Thymus (tissue), 11 donors: Measurements from ENCODE around the gene TRIM50. TPM values are rescaled to one million over a fixed set of nuclear protein-coding genes. Genes with fewer than 3 reads are reported as not detected.
"Not testable (repeated sequence)": the region's sequence is repeated elsewhere in the genome, so short reads cannot be mapped to it uniquely, and the experiment has no call there.

Experiments used
- DNase-seq, 9 donors: peaks; one replicate each; pipeline ENCODE4 v3.0.0-alpha.2; 2013; ENCODE audit warnings: low spot score in 9 of 9, low read depth in 6 of 9, missing footprints in 1 of 9
- H3K27ac ChIP-seq, 2 donors: one replicate each; pipeline ENCODE4 v1.5.1; 2013; ENCODE audit warnings: control low read depth in 1 of 2, low read depth in 1 of 2, low read length in 1 of 2, mild to moderate bottlenecking in 1 of 2, moderate library complexity in 1 of 2
- H3K27me3 ChIP-seq, 2 donors: one replicate each; pipeline ENCODE4 v1.5.1; 2013; ENCODE audit warnings: low read length in 1 of 2; ENCODE audit not compliant: control insufficient read depth in 2 of 2, insufficient read depth in 1 of 2
- H3K36me3 ChIP-seq, 2 donors: one replicate each; pipeline ENCODE4 v1.5.1; 2013; ENCODE audit warnings: low read length in 1 of 2, mild to moderate bottlenecking in 1 of 2, moderate library complexity in 1 of 2; ENCODE audit not compliant: control insufficient read depth in 2 of 2, insufficient read depth in 2 of 2
- H3K4me1 ChIP-seq, 2 donors: one replicate each; pipeline ENCODE4 v1.5.1; 2013; ENCODE audit warnings: low read length in 2 of 2; ENCODE audit not compliant: control insufficient read depth in 2 of 2, insufficient read depth in 2 of 2
- H3K4me3 ChIP-seq, 2 donors: one replicate each; pipeline ENCODE4 v1.5.1; 2013; ENCODE audit warnings: low read length in 2 of 2, control low read depth in 1 of 2, mild to moderate bottlenecking in 1 of 2
- H3K9me3 ChIP-seq, 2 donors: one replicate each; pipeline ENCODE4 v1.5.1; 2013; ENCODE audit warnings: low read length in 1 of 2, mild to moderate bottlenecking in 1 of 2; ENCODE audit not compliant: control insufficient read depth in 2 of 2, insufficient read depth in 1 of 2
- WGBS: extraction: QIAGEN DNeasy Blood & Tissue Kit; methylation state at CpG from one replicate; pipeline ENCODE4 v1.1.7; 2013; 5-methylcytosine and 5-hydroxymethylcytosine counted together
- polyA plus RNA-seq: library from polyadenylated mRNA; stranded (reverse); fragments of 200-250 nt; gene quantifications from one replicate; pipeline ENCODE4 v1.2.3, GENCODE V29; 2013
- total RNA-seq: library from RNA; stranded (reverse); fragments of 120-200 nt; gene quantifications from one replicate; pipeline ENCODE4 v1.2.4, GENCODE V29; 2013
- donor health status: healthy.

Gene TRIM50
- total and polyA plus RNA-seq, 2 donors, result 0.09 to 0.21 TPM

DNA sequence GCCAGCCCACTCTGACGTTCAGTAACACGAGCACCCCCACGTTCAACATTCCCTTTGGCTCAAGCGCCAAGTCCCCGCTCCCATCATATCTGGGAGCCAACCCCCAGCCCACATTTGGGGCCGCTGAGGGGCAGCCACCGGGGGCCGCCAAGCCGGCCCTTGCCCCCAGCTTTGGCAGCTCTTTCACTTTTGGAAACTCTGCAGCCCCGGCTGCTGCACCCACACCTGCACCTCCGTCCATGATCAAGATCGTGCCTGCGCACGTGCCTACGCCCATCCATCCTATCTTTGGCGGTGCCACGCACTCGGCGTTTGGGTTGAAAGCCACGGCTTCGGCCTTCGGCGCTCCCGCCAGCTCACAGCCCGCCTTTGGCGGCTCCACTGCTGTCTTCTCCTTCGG lies 30.2 kb downstream of the TRIM50 start:
- DNase-seq, H3K27me3 ChIP-seq, H3K4me1 ChIP-seq, H3K27ac ChIP-seq, H3K4me3 ChIP-seq, H3K9me3 ChIP-seq, H3K36me3 ChIP-seq: not testable (repeated sequence)
- WGBS, result 97% methylated on average over 24 of the region's 27 CpGs

DNA sequence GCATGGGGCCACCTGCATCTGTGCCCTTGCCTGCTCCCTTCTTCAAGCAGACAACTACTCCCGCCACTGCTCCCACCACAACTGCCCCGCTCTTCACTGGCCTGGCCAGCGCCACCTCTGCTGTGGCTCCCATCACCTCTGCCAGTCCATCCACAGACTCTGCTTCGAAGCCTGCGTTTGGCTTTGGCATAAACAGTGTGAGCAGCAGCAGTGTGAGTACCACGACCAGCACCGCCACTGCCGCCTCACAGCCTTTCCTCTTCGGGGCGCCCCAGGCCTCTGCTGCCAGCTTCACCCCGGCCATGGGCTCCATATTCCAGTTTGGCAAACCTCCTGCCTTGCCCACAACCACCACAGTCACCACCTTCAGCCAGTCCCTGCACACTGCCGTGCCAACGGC lies 30.6 kb downstream of the TRIM50 start:
- not testable (repeated sequence) for H3K9me3 ChIP-seq, H3K4me3 ChIP-seq, H3K36me3 ChIP-seq, H3K4me1 ChIP-seq, H3K27me3 ChIP-seq, H3K27ac ChIP-seq, DNase-seq
- no CpG with 5 or more reads among the region's 13 CpGs for WGBS

DNA sequence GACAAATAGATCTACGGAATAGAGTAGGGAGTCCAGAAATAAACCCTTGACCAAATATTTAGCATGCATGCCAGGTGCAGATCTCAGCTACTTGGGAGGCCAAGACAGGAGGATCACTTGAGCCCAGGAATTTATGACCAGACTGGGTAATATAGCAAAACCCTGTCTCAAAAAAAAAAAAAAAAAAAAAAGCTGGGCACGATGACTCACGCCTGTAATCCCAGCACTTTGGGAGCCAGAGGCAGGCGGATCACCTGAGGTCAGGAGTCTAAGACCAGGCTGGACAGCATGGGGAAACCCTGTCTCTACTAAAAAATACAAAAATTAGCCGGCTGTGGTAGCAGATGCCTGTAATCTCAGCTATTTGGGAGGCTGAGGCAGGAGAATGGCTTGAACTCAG lies 50.7 kb downstream of the TRIM50 start:
- H3K27me3 ChIP-seq, H3K4me3 ChIP-seq, H3K9me3 ChIP-seq, H3K27ac ChIP-seq, H3K36me3 ChIP-seq, H3K4me1 ChIP-seq, DNase-seq: not testable (repeated sequence)
- WGBS, result 95% methylated on average over 1 of the region's 5 CpGs

DNA sequence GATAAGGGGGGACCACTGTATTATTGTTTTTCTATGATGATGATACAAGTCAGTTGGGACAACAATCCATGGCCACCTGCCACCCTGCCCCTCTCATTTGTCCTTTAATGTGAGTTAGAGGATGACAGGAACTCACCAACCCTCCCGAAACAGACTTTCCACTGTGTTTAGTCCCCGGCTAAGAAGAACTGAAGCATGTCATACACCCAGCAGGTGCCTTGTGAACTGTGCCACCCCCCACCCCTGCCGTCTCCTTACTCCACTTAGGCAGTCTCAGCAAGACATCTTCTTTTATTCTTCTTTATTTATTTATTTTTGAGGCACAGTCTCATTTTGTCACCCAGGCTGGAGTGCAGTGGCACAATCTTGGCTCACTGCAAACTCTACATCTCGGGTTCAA lies 60.1 kb downstream of the TRIM50 start:
- H3K27me3 ChIP-seq, H3K4me3 ChIP-seq, DNase-seq, H3K27ac ChIP-seq, H3K36me3 ChIP-seq, H3K9me3 ChIP-seq, H3K4me1 ChIP-seq: not testable (repeated sequence)
- 97% methylated on average over 3 of the region's 4 CpGs for WGBS

DNA sequence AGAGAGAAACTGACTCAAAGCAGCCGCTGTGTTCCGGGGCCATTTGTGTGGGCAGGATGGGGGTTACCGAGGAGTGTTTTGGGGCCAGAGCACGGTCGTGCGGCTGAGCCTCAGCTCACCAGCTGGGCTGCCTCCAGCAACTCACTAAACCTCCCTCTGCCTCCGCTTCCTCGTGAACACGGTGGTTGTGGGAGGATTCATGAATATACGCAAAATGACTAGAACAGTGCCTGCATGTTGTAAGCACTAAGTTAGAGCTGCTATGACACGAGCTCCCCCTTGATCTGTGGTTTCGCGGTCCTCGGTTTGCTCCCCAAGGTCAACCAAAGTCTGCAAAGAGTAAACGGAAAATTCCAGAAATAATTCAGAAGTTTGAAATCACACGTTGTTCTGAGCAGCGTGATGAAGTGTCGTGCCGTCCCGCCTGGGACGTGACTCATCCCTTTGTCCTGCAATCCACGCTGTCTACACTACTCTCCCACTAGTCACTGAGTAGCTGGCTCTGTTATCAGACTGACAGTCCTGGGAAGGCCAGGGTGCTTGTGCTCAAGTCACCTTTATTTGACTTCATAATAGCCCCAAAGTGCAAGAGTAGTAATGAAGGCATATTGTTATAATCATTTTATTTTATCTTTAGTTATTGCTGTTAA lies 61.0 kb downstream of the TRIM50 start:
- H3K27ac ChIP-seq, H3K4me1 ChIP-seq, H3K4me3 ChIP-seq, H3K9me3 ChIP-seq, H3K27me3 ChIP-seq, DNase-seq, H3K36me3 ChIP-seq: not testable (repeated sequence)
- WGBS, result no CpG with 5 or more reads among the region's 22 CpGs

Other genes starting within 250 kb of the TRIM50 start
- gene SPDYE9, start 242.0 kb downstream of the TRIM50 start, total RNA-seq, result not detected
- gene SPDYE9, start 242.0 kb downstream of the TRIM50 start, polyA plus RNA-seq, result 0.07 TPM
- 28.9 TPM for gene NSUN5, start 19.3 kb downstream of the TRIM50 start, total RNA-seq
- gene NSUN5, start 19.3 kb downstream of the TRIM50 start, polyA plus RNA-seq, result 42.1 TPM
- gene FKBP6, start 79 bp upstream of the TRIM50 start, total RNA-seq, result 0.19 TPM
- gene FKBP6, start 79 bp upstream of the TRIM50 start, polyA plus RNA-seq, result 0.50 TPM
- gene FZD9, start 105.7 kb upstream of the TRIM50 start, total RNA-seq, result 0.76 TPM
- gene FZD9, start 105.7 kb upstream of the TRIM50 start, polyA plus RNA-seq, result 0.62 TPM
- 50.1 TPM for gene BAZ1B, start 194.2 kb upstream of the TRIM50 start, total RNA-seq
- gene BAZ1B, start 194.2 kb upstream of the TRIM50 start, polyA plus RNA-seq, result 18.7 TPM
- gene BCL7B, start 229.6 kb upstream of the TRIM50 start, total RNA-seq, result 13.3 TPM
- gene BCL7B, start 229.6 kb upstream of the TRIM50 start, polyA plus RNA-seq, result 54.9 TPM